NCI-H1092 treated with DMSO at 0.1 percent for 48 hours (cell line): ENCODE data around the gene RNF227.
A peak's percentile ranks its signal among the peaks of the same experiment; 100 is the strongest.
"Not testable (repeated sequence)": the region's sequence is repeated elsewhere in the genome, so short reads cannot be mapped to it uniquely, and the experiment has no call there.

ENCODE experiments used
- DNase-seq: peaks from one replicate; lab custom pipeline; 2025; lab: John Stamatoyannopoulos, UW

Gene RNF227

DNA sequence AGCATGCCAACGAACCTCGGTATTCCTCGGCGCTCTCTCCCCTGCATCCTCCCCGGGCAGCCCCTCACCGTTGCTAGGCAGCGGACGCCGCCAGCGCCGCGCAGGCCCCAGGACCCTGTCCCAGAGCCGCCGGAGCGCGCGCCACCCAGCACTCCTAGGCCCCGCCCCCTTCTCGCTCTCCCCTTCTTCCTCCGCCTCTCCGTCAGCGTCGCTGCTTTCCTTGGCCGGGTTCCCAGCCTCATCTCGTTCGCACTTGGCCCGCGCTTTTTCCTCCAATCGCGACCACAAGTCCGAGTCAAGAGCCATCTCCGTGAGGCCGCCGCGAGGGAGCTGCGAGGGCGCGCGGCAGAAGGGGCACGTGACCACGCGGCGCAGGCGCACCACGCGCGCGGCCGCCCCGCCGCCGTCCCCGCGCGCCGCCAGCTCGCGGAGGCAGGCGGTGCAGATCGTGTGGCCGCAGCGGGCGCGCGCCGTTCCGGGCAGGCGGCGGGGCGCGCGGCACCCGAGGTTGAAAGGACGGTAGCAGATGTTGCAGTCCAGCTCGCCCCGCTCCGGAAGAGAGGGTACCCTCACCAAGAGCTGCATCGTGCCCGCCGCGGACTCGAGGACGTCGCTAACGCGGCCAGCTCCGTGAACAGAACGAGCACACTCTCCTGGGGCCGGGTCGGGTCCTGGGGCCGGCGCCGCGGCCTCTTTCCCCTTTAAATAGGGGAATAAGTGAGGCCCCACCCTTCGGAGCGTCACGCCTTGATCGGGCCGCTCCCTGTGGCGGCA, at the start of gene RNF227:
TSS of gene RNF227 (minus strand) at position 679 of the 774 bp plus-strand sequence. CDS start at position 585, 94 bp downstream.
- peak; percentile 96 for DNase-seq

- DNase-seq, result no peak
These were observed 45.3 kb upstream of the RNF227 start for GRCh38 chr17:7961421-7961820.

GRCh38 chr17:7959503-7960253, 43.6 kb upstream of the RNF227 start:
- no peak for DNase-seq

- DNase-seq, result no peak
These were observed 40.3 kb upstream of the RNF227 start for GRCh38 chr17:7956228-7956965.

GRCh38 chr17:7955414-7956227, 39.5 kb upstream of the RNF227 start:
- no peak for DNase-seq

DNA sequence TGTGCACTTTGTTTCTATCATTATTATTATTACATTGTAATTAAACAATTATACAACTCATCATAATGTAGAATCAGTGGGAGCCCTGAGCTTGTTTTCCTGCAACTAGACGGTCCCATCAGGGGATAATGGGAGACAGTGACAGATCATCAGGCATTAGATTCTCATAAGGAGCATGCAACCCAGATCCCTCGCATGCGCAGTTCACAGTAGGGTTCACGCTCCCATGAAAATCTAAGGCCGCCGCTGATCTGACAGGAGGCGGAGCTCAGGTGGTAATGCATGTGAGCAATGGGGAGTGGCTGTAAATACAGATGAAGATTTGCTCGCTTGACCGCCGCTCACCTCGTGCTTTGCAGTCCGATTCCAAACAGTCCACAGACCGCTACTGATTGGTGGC, 37.2 kb upstream of the RNF227 start:
- not testable (repeated sequence) for DNase-seq

DNA sequence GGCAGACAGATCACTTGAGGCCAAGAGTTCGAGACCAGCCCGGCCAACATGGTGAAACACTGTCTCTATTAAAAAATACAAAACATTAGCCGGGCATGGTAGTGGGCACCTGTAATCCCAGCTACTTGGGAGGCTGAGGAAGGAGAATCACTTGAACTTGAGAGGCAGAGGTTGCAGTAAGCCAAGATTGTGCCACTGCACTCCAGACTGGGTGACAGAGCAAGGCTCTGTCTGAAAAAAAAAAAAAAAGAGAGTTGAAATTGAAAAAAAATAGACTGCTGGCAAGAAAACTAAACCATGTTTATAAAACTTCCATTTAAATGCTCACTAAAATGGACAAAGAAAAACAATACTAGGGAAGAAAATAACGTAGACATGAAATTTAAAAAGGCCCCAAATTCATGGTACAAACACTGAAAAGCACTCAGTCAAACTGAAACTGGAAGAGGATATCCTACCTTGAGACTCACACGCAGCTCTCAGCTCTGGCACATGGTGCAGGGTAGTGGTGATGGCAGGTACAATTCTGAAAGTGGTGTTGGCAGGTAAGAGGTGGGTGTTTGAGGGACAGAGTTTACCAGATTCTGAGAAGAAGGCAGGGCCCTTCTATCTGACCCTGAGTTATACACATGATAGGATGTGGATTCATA, 35.2 kb upstream of the RNF227 start:
- DNase-seq, result no peak

DNA sequence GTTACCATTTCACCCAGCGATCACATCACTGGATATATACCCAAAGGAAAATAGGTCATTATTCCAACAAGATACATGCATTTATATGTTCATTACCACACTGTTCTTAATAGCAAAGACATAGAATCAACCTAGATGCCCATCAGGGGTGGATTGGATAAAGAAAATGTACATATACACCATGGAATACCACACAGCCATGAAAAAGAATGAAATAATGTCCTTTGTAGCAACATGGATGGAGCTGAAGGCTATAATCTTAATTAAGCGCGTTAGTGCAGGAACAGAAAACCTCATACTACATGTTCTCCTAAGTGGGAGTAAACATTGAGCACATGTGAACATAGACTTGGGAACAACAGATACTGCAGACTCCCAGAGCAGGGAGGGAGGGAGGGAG, 34.5 kb upstream of the RNF227 start:
- DNase-seq, result no peak

DNA sequence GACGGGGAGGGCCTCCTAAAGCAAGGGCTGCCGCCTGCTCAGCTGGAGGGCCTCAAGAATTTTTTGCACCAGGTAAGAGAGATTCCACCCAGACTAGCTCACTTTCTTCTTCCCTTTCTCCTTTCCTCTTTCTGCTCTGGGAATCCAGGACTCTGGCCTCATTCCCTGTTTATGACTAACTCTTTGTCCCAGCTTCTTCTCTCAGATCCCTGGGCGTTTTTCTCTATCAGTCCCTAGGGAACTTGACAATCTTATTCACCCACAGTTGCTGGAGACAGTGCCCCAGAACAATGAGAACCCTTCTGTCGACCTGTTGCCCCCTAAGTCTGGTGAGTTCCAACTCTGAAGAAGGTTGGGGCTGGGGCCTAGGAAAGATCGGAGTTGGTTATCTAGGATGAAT, 31.6 kb upstream of the RNF227 start:
- DNase-seq, result no peak

GRCh38 chr17:7946441-7946840, 30.4 kb upstream of the RNF227 start:
- DNase-seq, result no peak

DNA sequence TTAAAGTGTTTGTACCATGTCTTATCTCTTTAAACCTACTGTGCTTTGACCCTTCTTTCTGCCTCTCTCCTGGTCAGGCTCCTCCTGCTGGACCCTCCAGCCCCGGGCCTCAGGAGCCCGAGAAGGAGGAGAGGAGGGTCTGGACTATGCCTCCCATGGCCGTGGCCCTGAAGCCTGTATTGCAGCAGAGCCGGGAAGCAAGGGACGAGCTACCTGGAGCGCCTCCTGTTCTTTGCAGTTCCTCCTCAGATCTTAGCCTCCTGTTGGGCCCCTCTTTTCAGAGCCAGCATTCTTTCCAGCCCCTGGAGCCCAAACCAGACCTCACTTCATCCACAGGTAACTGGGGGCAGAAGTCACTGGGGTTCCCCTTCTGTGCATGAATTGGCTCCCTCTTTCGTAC, 29.6 kb upstream of the RNF227 start:
- DNase-seq, result no peak

GRCh38 chr17:7944326-7944725, 28.2 kb upstream of the RNF227 start:
- no peak for DNase-seq

- DNase-seq, result no peak
These were observed 27.2 kb upstream of the RNF227 start for GRCh38 chr17:7943291-7943690.

DNA sequence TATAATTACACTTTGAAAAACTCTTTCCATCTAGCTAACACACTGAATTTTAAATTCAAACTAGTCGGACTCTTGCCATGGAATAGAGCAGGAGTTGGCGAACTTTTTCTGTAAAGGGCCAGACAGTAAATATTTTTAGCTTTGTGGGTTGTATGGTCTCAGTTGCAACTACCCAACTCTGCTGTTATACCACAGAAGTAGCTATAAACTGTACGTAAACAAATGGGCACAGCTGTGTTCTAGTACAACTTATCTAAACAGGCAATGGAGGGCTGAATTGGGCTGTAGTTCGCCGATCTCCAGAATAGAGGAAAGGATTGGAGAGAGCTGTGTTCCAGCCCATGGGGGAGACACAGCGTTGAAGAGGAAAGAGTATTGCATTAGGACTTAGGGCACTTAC, 24.7 kb upstream of the RNF227 start:
- DNase-seq, result no peak

DNA sequence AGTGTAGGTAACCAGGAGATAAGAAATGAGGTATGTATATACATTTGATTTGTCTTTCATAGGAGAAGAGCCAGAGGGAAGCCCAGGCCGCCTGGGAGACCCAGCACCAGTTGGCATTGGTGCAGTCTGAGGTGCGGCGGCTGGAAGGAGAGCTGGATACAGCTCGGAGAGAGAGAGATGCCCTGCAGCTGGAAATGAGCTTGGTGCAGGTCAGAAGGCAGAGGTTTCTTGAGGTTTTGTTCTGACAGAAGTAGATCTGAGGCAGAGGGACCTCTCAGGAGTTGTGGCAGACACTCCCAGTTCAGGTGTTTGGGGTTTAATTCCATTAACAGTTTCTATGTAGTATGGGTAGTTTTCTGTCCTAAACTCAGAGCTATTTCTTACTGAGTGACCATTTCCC, 23.9 kb upstream of the RNF227 start:
- DNase-seq, result no peak

- DNase-seq, result no peak
These were observed 19.8 kb upstream of the RNF227 start for GRCh38 chr17:7935859-7936258.

- DNase-seq, result peak; percentile 5
These were observed 16.9 kb upstream of the RNF227 start for GRCh38 chr17:7932949-7933348.

- no peak for DNase-seq
These were observed 16.4 kb upstream of the RNF227 start for GRCh38 chr17:7932483-7932891.

- DNase-seq, result peak; percentile 96
These were observed 15.8 kb upstream of the RNF227 start, which contains the start of the genes CNTROB and TRAPPC1 for GRCh38 chr17:7931709-7932482. TSS of gene CNTROB (plus strand) at chr17:7932206. CDS start at chr17:7933080, 874 bp downstream. TSS of gene TRAPPC1 (minus strand) at chr17:7931946. CDS start at chr17:7931829, 117 bp downstream.
